ACC112 (cell line): ENCODE measurements around the gene FBXL12.
"Not testable (repeated sequence)": the region's sequence is repeated elsewhere in the genome, so short reads cannot be mapped to it uniquely, and the experiment has no call there.

Experiments used
- H2AFZ ChIP-seq: fragments of 200-600 bp; sonication (generic); one replicate; pipeline ENCODE4 v1.6.0; 2017; ENCODE audit warnings: antibody characterized with exemption, low read length; ENCODE audit not compliant: unreplicated experiment
- H3K27ac ChIP-seq: fragments of 200-600 bp; sonication (generic); 2 replicates; pipeline ENCODE4 v1.5.1; 2014; ENCODE audit warnings: low read depth, mild to moderate bottlenecking, antibody characterized with exemption, low read length, moderate library complexity
- H3K27me3 ChIP-seq: fragments of 200-600 bp; sonication (generic); 2 replicates; pipeline ENCODE4 v1.6.1; 2014; ENCODE audit warnings: mild to moderate bottlenecking, antibody characterized with exemption, low read length, moderate library complexity, mixed read lengths; ENCODE audit not compliant: insufficient read depth
- H3K36me3 ChIP-seq: fragments of 200-600 bp; sonication (generic); 2 replicates; pipeline ENCODE4 v1.6.1; 2016; ENCODE audit warnings: mild to moderate bottlenecking, antibody characterized with exemption, low read length, moderate library complexity, mixed read lengths; ENCODE audit not compliant: insufficient read depth
- H3K4me1 ChIP-seq: fragments of 200-600 bp; sonication (generic); one replicate; pipeline ENCODE4 v1.6.1; 2016; ENCODE audit warnings: low read length, mixed read lengths; ENCODE audit not compliant: insufficient read depth, unreplicated experiment, control insufficient read depth
- H3K4me3 ChIP-seq: fragments of 200-600 bp; sonication (generic); 2 replicates; pipeline ENCODE4 v1.5.1; 2014; ENCODE audit warnings: mild to moderate bottlenecking, low read depth, low read length
- H3K79me2 ChIP-seq: fragments of 200-600 bp; sonication (generic); one replicate; pipeline ENCODE4 v1.6.0; 2016; ENCODE audit warnings: low read length; ENCODE audit not compliant: control insufficient read depth, unreplicated experiment, insufficient read depth

The FBXL12 gene

GRCh38 chr19:9854282-9854846 lies 35.5 kb upstream of the FBXL12 start:
- Histone ChIP-seq H3K4me3 (no peak overlapping the region), H3K36me3 (no peaks in the 10 kb centered on the region), H2AFZ (no peak overlapping the region), H3K27me3 (no peaks in the 10 kb centered on the region), H3K4me1 (no peaks in the 10 kb centered on the region), H3K79me2 (no peaks in the 10 kb centered on the region), H3K27ac (no peak overlapping the region)

- Histone ChIP-seq H3K27ac (no peak overlapping the region), H3K27me3 (no peaks in the 10 kb centered on the region), H2AFZ (no peak overlapping the region)
These were observed 31.5 kb upstream of the FBXL12 start for GRCh38 chr19:9850235-9850959.

GRCh38 chr19:9849791-9850190 lies 30.9 kb upstream of the FBXL12 start:
- Histone ChIP-seq H3K4me1 (peaks cover 6% of the 10 kb centered on the region), H3K4me3 (no peak overlapping the region), H3K36me3 (no peaks in the 10 kb centered on the region), H2AFZ (no peak overlapping the region), H3K27ac (no peak overlapping the region), H3K27me3 (no peaks in the 10 kb centered on the region), H3K79me2 (no peaks in the 10 kb centered on the region)

More at GRCh38 chr19:9850235-9850959, 31.5 kb upstream of the FBXL12 start:
- H3K36me3 ChIP-seq = no peaks in the 10 kb centered on the region
- no peaks in the 10 kb centered on the region for H3K79me2 ChIP-seq
- H3K4me3 ChIP-seq = no peak overlapping the region
- peaks cover 6% of the 10 kb centered on the region for H3K4me1 ChIP-seq

- H2AFZ ChIP-seq = no peak overlapping the region
- no peaks in the 10 kb centered on the region for H3K79me2 ChIP-seq
- H3K4me3 ChIP-seq = no peak overlapping the region
- no peaks in the 10 kb centered on the region for H3K27me3 ChIP-seq
- H3K36me3 ChIP-seq = no peaks in the 10 kb centered on the region
- H3K4me1 ChIP-seq = peaks cover 6% of the 10 kb centered on the region
- H3K27ac ChIP-seq = no peak overlapping the region
These were observed 29.9 kb upstream of the FBXL12 start for GRCh38 chr19:9848762-9849161.

GRCh38 chr19:9848060-9848459 lies 29.2 kb upstream of the FBXL12 start:
- Histone ChIP-seq H3K27ac (no peak overlapping the region), H3K4me1 (peaks cover 6% of the 10 kb centered on the region), H3K27me3 (no peaks in the 10 kb centered on the region), H3K4me3 (no peak overlapping the region), H2AFZ (no peak overlapping the region), H3K79me2 (no peaks in the 10 kb centered on the region), H3K36me3 (no peaks in the 10 kb centered on the region)

GRCh38 chr19:9847087-9847671 lies 28.3 kb upstream of the FBXL12 start:
- H3K36me3 ChIP-seq = no peaks in the 10 kb centered on the region
- H2AFZ ChIP-seq = no peak overlapping the region
- no peaks in the 10 kb centered on the region for H3K27me3 ChIP-seq
- peaks cover 6% of the 10 kb centered on the region for H3K4me1 ChIP-seq
- no peak overlapping the region for H3K27ac ChIP-seq
- H3K4me3 ChIP-seq = no peak overlapping the region
- H3K79me2 ChIP-seq = no peaks in the 10 kb centered on the region

GRCh38 chr19:9843626-9844273 lies 24.9 kb upstream of the FBXL12 start:
- not testable (repeated sequence) for H3K79me2 ChIP-seq

GRCh38 chr19:9842834-9843625 lies 24.2 kb upstream of the FBXL12 start:
- H3K79me2 ChIP-seq = peaks cover 3% of the 10 kb centered on the region
- H3K36me3 ChIP-seq = peaks cover 3% of the 10 kb centered on the region; the same call in 1 of the 2 replicates

More at GRCh38 chr19:9843626-9844273, 24.9 kb upstream of the FBXL12 start:
- H3K27ac ChIP-seq, H3K36me3 ChIP-seq, H3K4me3 ChIP-seq, H2AFZ ChIP-seq, H3K27me3 ChIP-seq, H3K4me1 ChIP-seq: not testable (repeated sequence)

GRCh38 chr19:9839415-9839814 lies 20.5 kb upstream of the FBXL12 start:
- Histone ChIP-seq H3K36me3 (peaks cover 3% of the 10 kb centered on the region; the same call in 1 of the 2 replicates), H3K4me1 (peaks cover 4% of the 10 kb centered on the region), H3K27me3 (no peaks in the 10 kb centered on the region), H2AFZ (no peak overlapping the region), H3K4me3 (no peak overlapping the region), H3K79me2 (peaks cover 18% of the 10 kb centered on the region), H3K27ac (no peak overlapping the region)

More at GRCh38 chr19:9842834-9843625, 24.2 kb upstream of the FBXL12 start:
- Histone ChIP-seq H3K27me3 (no peaks in the 10 kb centered on the region), H3K4me3 (no peak overlapping the region), H3K4me1 (peaks cover 6% of the 10 kb centered on the region), H3K27ac (no peak overlapping the region), H2AFZ (no peak overlapping the region)

GRCh38 chr19:9838324-9838723 lies 19.4 kb upstream of the FBXL12 start:
- Histone ChIP-seq H3K36me3 (peaks cover 3% of the 10 kb centered on the region; the same call in 1 of the 2 replicates), H3K4me1 (peaks cover 4% of the 10 kb centered on the region), H3K79me2 (peaks cover 18% of the 10 kb centered on the region), H3K27me3 (no peaks in the 10 kb centered on the region), H3K27ac (no peak overlapping the region), H2AFZ (no peak overlapping the region), H3K4me3 (no peak overlapping the region)
